Upper lobe of left lung (tissue), 4 donors: ENCODE results near the gene ROS1.

Experiments
- CTCF ChIP-seq, 6 experiments: fragments of 450-650 bp in 4 of 6; fragments of 200-600 bp in 2 of 6; sonication (generic) in 2 of 6; IDR thresholded peaks; one replicate each; pipeline ENCODE4 v1.5.1; 2016 to 2019; ENCODE audit warnings: antibody characterized with exemption in 6 of 6
- POLR2A ChIP-seq, 4 donors: fragments of 450-650 bp; IDR thresholded peaks; one replicate each; pipeline ENCODE4 v1.5.1; 2016 to 2017; ENCODE audit warnings: antibody characterized with exemption in 4 of 4, mild to moderate bottlenecking in 2 of 4
- POLR2AphosphoS5 ChIP-seq, 2 donors: sonication (generic); formaldehyde crosslinking; IDR thresholded peaks; one replicate each; pipeline ENCODE4 v1.5.1; 2017; ENCODE audit warnings: antibody characterized with exemption in 2 of 2

GRCh38 chr6:117344444-117345291 is 81.1 kb downstream of the ROS1 start:
- no peak for TF ChIP-seq CTCF (IDR thresholded peaks at IDR 0.05)
- TF ChIP-seq POLR2A (IDR thresholded peaks at IDR 0.05), result no peak
- TF ChIP-seq POLR2AphosphoS5 (IDR thresholded peaks at IDR 0.05), result no peak
